ENCODE measurements around the gene PRKN.
"Not testable (repeated sequence)": the region's sequence is repeated elsewhere in the genome, so short reads cannot be mapped to it uniquely, and the experiment has no call there.

PRKN gene

DNA sequence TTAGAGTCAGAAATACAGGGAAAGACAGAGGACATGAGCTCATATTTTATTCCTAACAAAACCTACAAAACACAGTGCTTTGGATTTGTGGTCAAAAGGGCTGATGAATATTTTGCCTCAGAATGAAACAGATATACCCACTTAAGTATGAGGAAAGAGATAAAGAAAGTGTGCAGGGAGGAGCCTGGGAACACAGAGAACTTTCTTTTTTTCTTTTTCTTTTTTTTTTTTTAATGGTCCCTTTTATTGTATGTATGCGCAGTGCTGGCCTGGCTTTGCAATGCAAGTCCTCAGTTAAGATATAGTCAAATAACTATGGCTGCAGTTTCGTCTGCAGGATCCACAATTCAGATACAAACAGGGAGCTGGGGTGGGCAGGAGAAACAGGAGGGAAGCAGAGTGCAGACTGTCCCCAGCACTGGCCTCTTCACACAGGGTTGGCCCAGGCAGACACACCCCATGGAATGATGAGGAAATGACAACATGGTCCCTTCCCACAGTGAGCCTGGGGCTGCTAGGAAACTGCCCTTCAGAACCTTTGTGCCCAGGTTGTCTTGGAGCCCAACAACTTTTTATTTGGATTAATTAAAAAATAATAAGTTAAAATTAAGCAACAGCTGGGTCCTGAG, 823.9 kb downstream of the PRKN start:
- no peak for DNase-seq
- Histone ChIP-seq H3K36me3 (ENCODE audit: control insufficient read depth, insufficient read depth, low read length) (no peaks in the 10 kb centered on the region), H3K4me3 (ENCODE audit: insufficient read depth, low read depth, low read length, poor library complexity, severe bottlenecking) (no peak overlapping the region), H3K9me3 (ENCODE audit: control insufficient read depth, low read length) (no peaks in the 10 kb centered on the region), H3K27ac (ENCODE audit: insufficient read depth, low read length, poor library complexity, severe bottlenecking) (no peak overlapping the region), H3K4me1 (ENCODE audit: control insufficient read depth, insufficient read depth, low read length, poor library complexity, severe bottlenecking) (no peaks in the 10 kb centered on the region), H3K27me3 (replicated peaks; ENCODE audit: control insufficient read depth, insufficient read depth, low read length, poor library complexity, severe bottlenecking) (no peaks in the 10 kb centered on the region)

DNA sequence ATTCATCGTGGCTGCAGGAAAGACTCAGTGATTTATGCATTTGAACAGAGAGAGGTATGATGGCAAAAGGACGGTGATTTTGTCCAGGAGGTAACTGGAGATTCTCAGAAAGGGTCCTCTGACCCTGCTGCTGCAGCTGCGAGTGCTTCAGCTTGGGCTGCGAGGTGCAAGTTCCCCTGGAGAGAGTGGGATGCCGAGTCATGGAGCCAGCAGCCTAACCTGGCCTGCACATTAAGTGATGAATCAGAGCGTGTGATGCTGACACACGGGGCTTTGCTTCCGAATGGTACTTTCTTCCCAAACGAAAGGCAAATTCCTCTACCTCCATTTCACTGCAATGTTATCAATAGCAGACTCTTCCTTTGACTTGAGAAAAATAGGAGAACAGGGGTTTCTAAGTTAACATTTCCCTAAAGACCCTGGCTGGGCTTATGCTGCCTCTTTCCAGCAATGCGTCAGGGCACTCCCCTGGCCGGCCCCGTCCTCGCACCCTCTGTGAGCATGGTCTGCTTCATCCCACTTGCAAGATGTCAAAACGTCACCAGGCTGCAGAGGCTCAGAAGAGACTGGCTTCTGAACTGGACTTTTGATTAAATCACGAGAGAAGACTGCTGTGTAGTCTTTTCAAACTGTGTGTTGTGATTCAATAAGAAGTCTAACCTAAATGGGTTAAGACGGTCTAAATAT, 825.7 kb downstream of the PRKN start:
- no peaks in the 10 kb centered on the region for H3K9me3 ChIP-seq (ENCODE audit: control insufficient read depth, low read length)
- H3K36me3 ChIP-seq (ENCODE audit: control insufficient read depth, insufficient read depth, low read length), result no peaks in the 10 kb centered on the region
- H3K4me1 ChIP-seq (ENCODE audit: control insufficient read depth, insufficient read depth, low read length, poor library complexity, severe bottlenecking), result no peaks in the 10 kb centered on the region
- no peaks in the 10 kb centered on the region for H3K27me3 ChIP-seq (replicated peaks; ENCODE audit: control insufficient read depth, insufficient read depth, low read length, poor library complexity, severe bottlenecking)
- H3K27ac ChIP-seq (ENCODE audit: insufficient read depth, low read length, poor library complexity, severe bottlenecking), result no peak overlapping the region
- no peak for DNase-seq
- no peak overlapping the region for H3K4me3 ChIP-seq (ENCODE audit: insufficient read depth, low read depth, low read length, poor library complexity, severe bottlenecking)

DNA sequence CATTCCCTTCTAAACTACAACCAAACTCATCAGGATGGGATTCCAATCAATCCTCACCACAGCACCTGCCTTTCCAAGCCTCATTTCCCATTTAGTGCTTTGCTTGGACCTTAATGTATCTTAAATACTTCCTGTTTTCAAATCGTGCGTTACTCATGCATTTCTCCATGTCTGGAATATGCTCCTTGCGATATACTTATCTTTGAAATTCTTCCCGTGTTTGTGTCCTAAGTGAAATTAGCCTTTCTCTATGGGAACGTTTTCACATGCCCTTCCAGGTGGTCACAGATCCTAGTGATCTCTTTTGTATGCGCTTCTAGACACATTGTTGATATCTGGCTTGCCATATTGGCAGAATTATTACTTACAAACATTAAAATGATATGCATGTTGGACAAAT, 833.1 kb downstream of the PRKN start:
- H3K4me3 ChIP-seq (ENCODE audit: insufficient read depth, low read depth, low read length, poor library complexity, severe bottlenecking), result no peak overlapping the region
- H3K27ac ChIP-seq (ENCODE audit: insufficient read depth, low read length, poor library complexity, severe bottlenecking), result no peak overlapping the region
- H3K9me3 ChIP-seq (ENCODE audit: control insufficient read depth, low read length), result no peaks in the 10 kb centered on the region
- H3K27me3 ChIP-seq (replicated peaks; ENCODE audit: control insufficient read depth, insufficient read depth, low read length, poor library complexity, severe bottlenecking), result no peaks in the 10 kb centered on the region
- DNase-seq, result no peak
- no peaks in the 10 kb centered on the region for H3K36me3 ChIP-seq (ENCODE audit: control insufficient read depth, insufficient read depth, low read length)
- no peaks in the 10 kb centered on the region for H3K4me1 ChIP-seq (ENCODE audit: control insufficient read depth, insufficient read depth, low read length, poor library complexity, severe bottlenecking)

DNA sequence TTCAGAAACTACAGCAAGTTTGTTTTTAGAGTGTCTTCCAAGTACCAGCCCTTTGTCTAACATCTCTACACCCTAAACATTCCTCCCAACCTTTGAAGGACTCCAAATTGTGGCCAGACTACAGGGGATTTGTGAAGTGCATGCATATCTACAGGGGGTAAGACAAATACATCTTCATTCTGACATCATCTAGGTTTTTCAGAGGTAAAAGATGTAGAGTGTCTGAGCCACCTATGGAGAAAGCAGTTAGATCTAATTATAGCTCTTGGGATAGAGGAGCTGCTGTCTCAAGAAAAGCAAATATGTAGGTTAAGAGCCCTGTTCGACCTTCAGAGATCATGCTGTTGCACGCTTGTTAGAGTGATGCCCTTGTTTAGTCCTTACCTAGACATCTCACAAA, 836.0 kb downstream of the PRKN start:
- Histone ChIP-seq H3K4me1 (ENCODE audit: control insufficient read depth, insufficient read depth, low read length, poor library complexity, severe bottlenecking) (no peaks in the 10 kb centered on the region), H3K27me3 (replicated peaks; ENCODE audit: control insufficient read depth, insufficient read depth, low read length, poor library complexity, severe bottlenecking) (no peaks in the 10 kb centered on the region), H3K4me3 (ENCODE audit: insufficient read depth, low read depth, low read length, poor library complexity, severe bottlenecking) (no peak overlapping the region), H3K36me3 (ENCODE audit: control insufficient read depth, insufficient read depth, low read length) (no peaks in the 10 kb centered on the region), H3K9me3 (ENCODE audit: control insufficient read depth, low read length) (no peaks in the 10 kb centered on the region), H3K27ac (ENCODE audit: insufficient read depth, low read length, poor library complexity, severe bottlenecking) (no peak overlapping the region)
- no peak for DNase-seq

DNA sequence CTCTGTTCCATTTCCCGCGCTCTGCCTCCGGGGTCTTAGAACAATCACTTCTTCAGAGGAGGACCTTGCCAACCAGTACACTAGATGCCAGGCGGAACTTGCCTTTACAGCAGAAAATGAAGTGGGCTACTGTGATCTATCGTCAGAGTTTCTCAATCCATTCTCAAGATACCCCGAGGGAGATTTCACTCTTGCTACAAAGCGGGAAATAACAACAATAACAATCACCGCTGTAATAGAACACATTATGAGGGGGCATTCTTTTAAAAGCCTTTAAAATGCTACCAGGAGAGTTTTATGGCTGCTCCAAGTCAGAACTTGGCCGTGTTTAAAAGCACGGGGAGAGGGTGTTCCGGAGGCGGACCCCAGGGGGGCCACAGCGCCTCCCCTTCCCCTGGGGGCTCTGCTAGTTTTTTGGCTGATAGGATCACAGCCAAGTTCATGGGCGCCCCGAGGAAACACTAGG, 836.7 kb downstream of the PRKN start:
- no peak for DNase-seq
- H3K4me3 ChIP-seq (ENCODE audit: insufficient read depth, low read depth, low read length, poor library complexity, severe bottlenecking), result no peak overlapping the region
- H3K27ac ChIP-seq (ENCODE audit: insufficient read depth, low read length, poor library complexity, severe bottlenecking), result no peak overlapping the region
- no peaks in the 10 kb centered on the region for H3K36me3 ChIP-seq (ENCODE audit: control insufficient read depth, insufficient read depth, low read length)
- H3K27me3 ChIP-seq (replicated peaks; ENCODE audit: control insufficient read depth, insufficient read depth, low read length, poor library complexity, severe bottlenecking), result no peaks in the 10 kb centered on the region
- H3K4me1 ChIP-seq (ENCODE audit: control insufficient read depth, insufficient read depth, low read length, poor library complexity, severe bottlenecking), result no peaks in the 10 kb centered on the region
- no peaks in the 10 kb centered on the region for H3K9me3 ChIP-seq (ENCODE audit: control insufficient read depth, low read length)

DNA sequence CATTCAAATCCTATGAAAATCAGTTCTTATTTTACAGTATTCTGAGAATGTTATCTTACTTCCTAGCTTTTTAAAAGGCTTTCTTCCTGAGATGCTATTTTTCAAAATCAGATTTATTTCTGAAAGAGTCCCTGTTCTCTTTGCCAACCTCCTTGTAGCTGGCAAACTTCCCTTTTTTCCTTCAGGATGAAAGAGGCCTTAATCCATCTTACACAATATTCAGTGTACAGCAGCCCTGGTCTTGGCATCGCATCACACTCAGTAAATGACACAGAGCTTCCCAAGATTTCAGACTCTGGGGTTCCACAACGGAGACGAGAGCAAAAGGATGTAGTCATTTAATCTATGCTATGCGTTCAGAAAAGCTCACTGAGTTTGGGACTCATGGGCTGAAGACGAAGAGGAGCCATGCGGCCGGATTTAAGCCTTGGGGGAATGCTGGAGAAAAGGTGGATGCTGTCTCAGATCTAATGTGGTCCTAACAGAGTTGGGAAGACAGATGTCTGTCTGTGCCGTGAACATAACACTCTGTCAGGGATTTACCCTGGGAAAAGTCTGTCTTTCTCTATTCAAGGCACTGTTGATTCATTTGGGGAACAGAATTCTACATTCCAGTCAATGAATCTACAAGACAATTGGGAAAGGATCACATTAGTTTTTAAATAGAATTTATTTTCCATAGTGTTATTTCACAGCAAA, 837.3 kb downstream of the PRKN start:
- Histone ChIP-seq H3K27me3 (replicated peaks; ENCODE audit: control insufficient read depth, insufficient read depth, low read length, poor library complexity, severe bottlenecking) (no peaks in the 10 kb centered on the region), H3K27ac (ENCODE audit: insufficient read depth, low read length, poor library complexity, severe bottlenecking) (no peak overlapping the region), H3K4me1 (ENCODE audit: control insufficient read depth, insufficient read depth, low read length, poor library complexity, severe bottlenecking) (no peaks in the 10 kb centered on the region), H3K9me3 (ENCODE audit: control insufficient read depth, low read length) (no peaks in the 10 kb centered on the region), H3K36me3 (ENCODE audit: control insufficient read depth, insufficient read depth, low read length) (no peaks in the 10 kb centered on the region), H3K4me3 (ENCODE audit: insufficient read depth, low read depth, low read length, poor library complexity, severe bottlenecking) (no peak overlapping the region)
- no peak for DNase-seq

DNA sequence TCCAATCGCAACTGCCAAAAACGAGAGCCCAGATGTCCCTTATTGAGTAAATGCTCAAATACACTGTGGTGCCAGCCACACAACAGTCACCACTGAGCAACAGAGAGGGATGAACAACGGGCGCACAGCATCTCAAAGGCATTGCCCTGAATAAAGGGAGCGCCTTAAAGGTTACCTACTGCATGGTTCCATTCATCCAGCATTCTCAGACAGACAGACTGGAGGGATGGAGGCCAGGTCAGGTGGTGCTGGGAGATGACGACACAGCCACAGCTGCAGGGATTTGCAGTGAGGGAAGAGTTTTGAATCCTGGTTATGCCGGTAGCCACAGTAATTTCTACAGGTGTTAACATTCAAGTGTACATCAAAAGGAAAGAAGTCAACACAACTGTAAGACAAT, 838.2 kb downstream of the PRKN start:
- no peaks in the 10 kb centered on the region for H3K9me3 ChIP-seq (ENCODE audit: control insufficient read depth, low read length)
- no peak overlapping the region for H3K27ac ChIP-seq (ENCODE audit: insufficient read depth, low read length, poor library complexity, severe bottlenecking)
- no peaks in the 10 kb centered on the region for H3K4me1 ChIP-seq (ENCODE audit: control insufficient read depth, insufficient read depth, low read length, poor library complexity, severe bottlenecking)
- no peak overlapping the region for H3K4me3 ChIP-seq (ENCODE audit: insufficient read depth, low read depth, low read length, poor library complexity, severe bottlenecking)
- no peaks in the 10 kb centered on the region for H3K36me3 ChIP-seq (ENCODE audit: control insufficient read depth, insufficient read depth, low read length)
- no peak for DNase-seq
- H3K27me3 ChIP-seq (replicated peaks; ENCODE audit: control insufficient read depth, insufficient read depth, low read length, poor library complexity, severe bottlenecking), result no peaks in the 10 kb centered on the region

DNA sequence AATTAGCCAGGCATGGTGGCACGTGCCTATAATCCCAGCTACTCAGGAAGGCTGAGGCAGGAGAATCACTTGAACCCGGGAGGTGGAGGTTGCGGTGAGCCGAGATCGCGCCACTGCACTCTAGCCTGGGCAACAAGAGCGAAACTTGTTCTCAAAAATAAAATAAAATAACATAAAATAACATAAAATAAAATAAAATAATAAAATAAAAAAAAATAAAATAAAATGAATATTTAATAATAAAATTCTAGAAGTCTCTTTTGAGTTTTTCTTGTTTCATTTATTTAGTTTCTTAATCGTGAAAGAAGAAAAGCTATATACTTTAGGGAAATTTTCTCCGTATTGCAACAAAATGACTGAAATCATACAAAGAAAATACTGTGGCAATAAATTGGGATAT, 841.0 kb downstream of the PRKN start:
- H3K36me3 ChIP-seq (ENCODE audit: control insufficient read depth, insufficient read depth, low read length); H3K4me1 ChIP-seq (ENCODE audit: control insufficient read depth, insufficient read depth, low read length, poor library complexity, severe bottlenecking); H3K4me3 ChIP-seq (ENCODE audit: insufficient read depth, low read depth, low read length, poor library complexity, severe bottlenecking); H3K27ac ChIP-seq (ENCODE audit: insufficient read depth, low read length, poor library complexity, severe bottlenecking); H3K9me3 ChIP-seq (ENCODE audit: control insufficient read depth, low read length); H3K27me3 ChIP-seq (replicated peaks; ENCODE audit: control insufficient read depth, insufficient read depth, low read length, poor library complexity, severe bottlenecking); DNase-seq: not testable (repeated sequence)

DNA sequence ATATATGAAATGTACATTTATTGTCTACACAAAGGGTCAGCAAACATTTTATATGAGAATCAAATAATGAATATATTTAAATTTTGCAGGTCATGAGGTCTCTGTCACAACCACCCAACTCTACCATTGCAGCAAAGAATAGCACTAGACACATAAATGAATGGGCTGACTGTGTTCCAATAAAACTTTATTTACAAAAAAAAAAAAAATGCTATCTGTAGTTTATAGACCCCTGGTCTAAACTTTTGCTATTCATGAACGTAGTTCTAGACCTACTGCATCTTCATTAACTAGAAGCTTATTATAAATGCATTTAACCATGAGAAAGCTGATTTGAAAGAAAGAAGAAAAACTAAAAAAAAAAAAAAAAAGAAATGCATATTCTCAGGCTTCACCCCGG, 842.8 kb downstream of the PRKN start:
- H3K4me3 ChIP-seq (ENCODE audit: insufficient read depth, low read depth, low read length, poor library complexity, severe bottlenecking), result no peak overlapping the region
- no peaks in the 10 kb centered on the region for H3K27me3 ChIP-seq (replicated peaks; ENCODE audit: control insufficient read depth, insufficient read depth, low read length, poor library complexity, severe bottlenecking)
- no peak overlapping the region for H3K27ac ChIP-seq (ENCODE audit: insufficient read depth, low read length, poor library complexity, severe bottlenecking)
- DNase-seq, result no peak
- H3K36me3 ChIP-seq (ENCODE audit: control insufficient read depth, insufficient read depth, low read length), result no peaks in the 10 kb centered on the region
- no peaks in the 10 kb centered on the region for H3K9me3 ChIP-seq (ENCODE audit: control insufficient read depth, low read length)
- H3K4me1 ChIP-seq (ENCODE audit: control insufficient read depth, insufficient read depth, low read length, poor library complexity, severe bottlenecking), result no peaks in the 10 kb centered on the region

DNA sequence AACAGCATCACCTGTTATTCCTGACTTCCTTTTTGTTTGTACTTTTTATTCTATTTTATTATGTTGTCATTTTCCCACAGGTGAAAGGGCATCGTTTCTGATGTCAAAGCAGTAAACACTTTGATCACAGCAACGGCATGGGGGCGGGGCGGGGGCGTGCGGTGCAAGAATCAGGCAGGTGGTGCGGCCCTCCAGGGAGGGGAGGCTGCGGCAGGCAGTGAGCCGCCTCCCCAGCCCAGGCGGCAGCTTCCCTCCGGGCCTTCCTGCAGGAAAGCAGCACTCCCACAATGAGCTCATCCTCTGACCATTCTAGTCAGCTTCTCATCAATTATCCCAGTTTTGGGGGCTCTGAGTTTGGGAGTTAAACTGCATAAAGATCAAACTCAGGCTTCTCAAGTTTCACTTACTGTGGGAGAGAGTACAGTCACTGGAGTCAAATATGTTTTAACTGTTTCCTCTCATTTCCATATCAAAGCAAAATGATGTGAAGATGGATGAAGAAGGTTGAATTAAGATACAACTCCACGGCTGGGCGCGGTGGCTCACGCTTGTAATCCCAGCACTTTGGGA, 845.3 kb downstream of the PRKN start:
- no peaks in the 10 kb centered on the region for H3K9me3 ChIP-seq (ENCODE audit: control insufficient read depth, low read length)
- DNase-seq, result no peak
- H3K36me3 ChIP-seq (ENCODE audit: control insufficient read depth, insufficient read depth, low read length), result no peaks in the 10 kb centered on the region
- H3K27ac ChIP-seq (ENCODE audit: insufficient read depth, low read length, poor library complexity, severe bottlenecking), result no peak overlapping the region
- H3K4me1 ChIP-seq (ENCODE audit: control insufficient read depth, insufficient read depth, low read length, poor library complexity, severe bottlenecking), result no peaks in the 10 kb centered on the region
- no peaks in the 10 kb centered on the region for H3K27me3 ChIP-seq (replicated peaks; ENCODE audit: control insufficient read depth, insufficient read depth, low read length, poor library complexity, severe bottlenecking)
- H3K4me3 ChIP-seq (ENCODE audit: insufficient read depth, low read depth, low read length, poor library complexity, severe bottlenecking), result no peak overlapping the region

Data from effector memory CD4-positive, alpha-beta T cell (primary cell).